ENCODE results near the gene ZNF195.

The ZNF195 gene

GRCh38 chr11:3368199-3368598 is 10.7 kb downstream of the ZNF195 start:
- DNase-seq (ENCODE audit: low read depth), result no peak
- TF ChIP-seq CTCF (IDR thresholded peaks at IDR 0.05; ENCODE audit: control insufficient read depth, extremely low read depth, insufficient read depth), result no peak
- H3K4me3 ChIP-seq (ENCODE audit: low read depth, low read length), result no peak overlapping the region

GRCh38 chr11:3367221-3367620 is 11.7 kb downstream of the ZNF195 start:
- no peak overlapping the region for H3K4me3 ChIP-seq (ENCODE audit: low read depth, low read length)
- TF ChIP-seq CTCF (IDR thresholded peaks at IDR 0.05; ENCODE audit: control insufficient read depth, extremely low read depth, insufficient read depth), result no peak
- DNase-seq (ENCODE audit: low read depth), result no peak

- no peak overlapping the region for H3K4me3 ChIP-seq (ENCODE audit: low read depth, low read length)
- no peak for TF ChIP-seq CTCF (IDR thresholded peaks at IDR 0.05; ENCODE audit: control insufficient read depth, extremely low read depth, insufficient read depth)
- no peak for DNase-seq (ENCODE audit: low read depth)
These were observed 19.7 kb downstream of the ZNF195 start for GRCh38 chr11:3359092-3359824.

- no peak for DNase-seq (ENCODE audit: low read depth)
- no peak overlapping the region for H3K4me3 ChIP-seq (ENCODE audit: low read depth, low read length)
- no peak for TF ChIP-seq CTCF (IDR thresholded peaks at IDR 0.05; ENCODE audit: control insufficient read depth, extremely low read depth, insufficient read depth)
These were observed 20.8 kb downstream of the ZNF195 start for GRCh38 chr11:3357994-3358676.

GRCh38 chr11:3357302-3357701 is 21.6 kb downstream of the ZNF195 start:
- TF ChIP-seq CTCF (IDR thresholded peaks at IDR 0.05; ENCODE audit: control insufficient read depth, extremely low read depth, insufficient read depth), result no peak
- DNase-seq (ENCODE audit: low read depth), result no peak
- no peak overlapping the region for H3K4me3 ChIP-seq (ENCODE audit: low read depth, low read length)

GRCh38 chr11:3356858-3357257 is 22.1 kb downstream of the ZNF195 start:
- no peak for DNase-seq (ENCODE audit: low read depth)
- no peak for TF ChIP-seq CTCF (IDR thresholded peaks at IDR 0.05; ENCODE audit: control insufficient read depth, extremely low read depth, insufficient read depth)
- H3K4me3 ChIP-seq (ENCODE audit: low read depth, low read length), result no peak overlapping the region
